GM19468 (cell line): ENCODE data around the gene RFTN1.

ENCODE experiments used
- ATAC-seq: cut with Tn5 transposase; IDR thresholded peaks from one replicate; pipeline ENCODE4 v1.9.1; 2021; ENCODE audit warnings: mild to moderate bottlenecking, moderate library complexity, moderate number of reproducible peaks; ENCODE audit not compliant: unreplicated experiment; ENCODE audit errors: extremely low read depth

RFTN1 gene

DNA sequence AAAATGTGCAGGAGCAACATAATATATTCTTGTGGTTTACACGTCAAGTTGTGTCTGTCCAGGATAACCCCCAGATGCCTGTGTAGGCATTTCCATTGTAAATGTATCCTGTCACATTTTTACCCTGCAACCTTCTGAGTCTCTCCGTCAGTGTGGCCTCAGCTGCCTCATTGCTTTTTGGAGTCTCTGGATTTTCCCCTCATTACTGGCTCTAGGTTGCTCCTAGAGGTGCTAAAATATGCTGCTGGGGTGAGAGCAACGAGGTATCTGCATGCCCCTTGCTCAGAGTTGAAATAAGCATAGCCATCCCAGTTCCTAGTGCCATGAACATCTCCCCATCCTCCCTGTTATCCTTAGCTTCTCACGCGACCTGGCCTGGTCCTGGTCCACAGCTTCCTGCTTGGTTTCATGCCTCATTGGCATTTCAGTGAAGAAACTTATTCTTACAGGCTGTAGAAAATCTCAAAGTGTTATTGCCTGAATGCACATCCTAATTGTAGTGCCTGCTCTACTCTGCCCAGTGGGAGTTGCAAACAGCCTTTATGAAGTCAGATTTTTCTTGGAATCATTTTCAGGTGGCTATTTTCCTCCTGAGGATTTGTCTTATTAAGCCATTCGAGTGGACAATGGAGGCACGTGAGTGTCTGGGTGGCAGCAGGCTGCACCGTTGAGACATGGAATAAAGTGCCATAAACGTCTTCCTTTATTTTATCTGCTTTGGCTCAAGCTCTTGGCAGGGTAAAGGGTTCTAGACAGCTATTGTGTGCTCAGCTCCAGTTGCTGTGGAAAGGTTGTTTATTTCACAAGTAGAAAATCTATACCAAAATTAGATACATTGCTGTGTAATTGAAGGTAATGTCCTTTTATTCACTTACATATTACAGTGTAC lies 215.3 kb downstream of the RFTN1 start:
- ATAC-seq: no peak

- no peak for ATAC-seq
Measured at GRCh38 chr3:16295298-16295890, 218.1 kb downstream of the RFTN1 start.

DNA sequence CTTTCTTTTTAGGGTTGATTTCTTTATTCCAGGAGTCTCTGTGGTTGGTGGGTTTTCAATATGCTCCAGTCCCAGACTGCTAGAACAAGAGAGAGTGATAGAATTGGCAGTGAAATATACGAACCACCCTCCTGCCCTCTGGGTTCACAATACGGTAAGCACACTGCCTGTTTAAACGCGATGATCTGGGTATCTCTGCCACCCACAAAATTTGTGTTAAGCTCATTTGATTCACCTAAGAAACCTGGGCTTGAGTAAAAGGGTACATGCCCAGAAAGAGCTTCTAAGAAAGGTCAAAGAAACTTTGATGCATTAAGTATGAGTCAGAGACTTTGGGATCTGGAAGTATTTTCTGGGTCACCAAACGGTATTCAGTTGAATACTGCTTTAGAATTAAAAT lies 218.7 kb downstream of the RFTN1 start:
- no peak for ATAC-seq

DNA sequence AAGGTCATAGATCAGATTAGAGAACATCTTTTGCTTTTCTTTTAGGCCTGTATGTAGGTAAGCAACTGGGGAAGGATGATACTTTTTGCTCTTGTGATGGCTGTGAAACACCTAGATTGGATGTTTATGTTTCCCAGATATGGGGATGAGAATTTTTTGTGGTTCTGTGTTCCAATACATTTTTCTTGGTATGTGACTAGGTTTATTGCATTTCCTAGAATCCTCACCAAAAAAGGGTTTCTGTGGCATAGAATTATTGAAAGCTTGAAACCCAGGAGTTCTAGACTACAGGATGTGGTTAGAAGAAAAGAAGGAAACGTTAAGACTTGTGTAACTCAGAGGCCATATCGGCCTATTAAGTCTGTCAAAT lies 222.7 kb downstream of the RFTN1 start:
- no peak for ATAC-seq

- ATAC-seq: no peak
Measured at GRCh38 chr3:16290007-16290826, 223.3 kb downstream of the RFTN1 start.

GRCh38 chr3:16289144-16289889 lies 224.2 kb downstream of the RFTN1 start:
- ATAC-seq: no peak

GRCh38 chr3:16288664-16289063 lies 224.8 kb downstream of the RFTN1 start:
- no peak for ATAC-seq

GRCh38 chr3:16286751-16287543 lies 226.6 kb downstream of the RFTN1 start:
- no peak for ATAC-seq

DNA sequence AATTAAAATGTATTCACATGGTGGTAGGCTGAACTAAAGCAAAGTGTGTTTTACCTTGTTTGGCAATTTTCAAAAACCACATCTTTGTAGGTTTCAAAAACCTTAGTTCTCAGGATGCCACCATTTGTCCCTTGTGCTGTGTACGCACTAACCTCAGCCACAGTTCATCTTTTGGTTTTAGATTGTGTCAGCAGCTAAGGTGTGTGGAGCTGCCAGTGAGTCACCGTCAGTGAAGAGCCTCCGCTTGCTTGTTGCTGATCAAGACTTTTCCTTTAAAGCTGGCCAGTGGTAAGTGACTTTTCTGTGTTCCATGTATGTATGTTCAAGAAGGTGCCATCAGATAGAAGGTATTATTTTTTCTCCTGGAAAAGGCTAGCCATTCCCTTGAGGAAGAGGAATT lies 227.3 kb downstream of the RFTN1 start:
- ATAC-seq: no peak

- ATAC-seq: no peak
Measured at GRCh38 chr3:16284633-16285032, 228.9 kb downstream of the RFTN1 start.

- ATAC-seq: no peak
Measured at GRCh38 chr3:16280671-16281070, 232.8 kb downstream of the RFTN1 start.

- ATAC-seq: no peak
Measured at GRCh38 chr3:16279010-16279801, 234.3 kb downstream of the RFTN1 start.

DNA sequence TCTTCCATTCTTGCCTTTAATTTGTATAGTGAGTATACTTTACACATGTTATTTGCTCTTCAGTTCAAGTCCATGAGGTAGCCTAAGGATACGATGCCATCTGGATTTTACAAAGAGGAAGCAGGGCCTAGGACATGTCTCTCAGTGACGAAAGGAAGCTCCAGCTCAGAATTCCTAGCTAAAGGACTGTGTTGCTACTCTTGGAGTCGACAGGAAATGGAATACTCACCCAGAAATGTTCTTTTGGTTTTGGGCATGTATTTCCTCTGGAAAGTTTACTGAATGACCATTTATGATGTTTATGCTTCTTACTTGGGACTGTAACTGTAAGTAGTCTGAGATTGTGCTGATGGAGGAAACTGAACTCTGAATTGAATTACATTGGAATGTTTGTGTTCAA lies 236.0 kb downstream of the RFTN1 start:
- ATAC-seq: no peak

- no peak for ATAC-seq
Measured at GRCh38 chr3:16273867-16274266, 239.6 kb downstream of the RFTN1 start.

DNA sequence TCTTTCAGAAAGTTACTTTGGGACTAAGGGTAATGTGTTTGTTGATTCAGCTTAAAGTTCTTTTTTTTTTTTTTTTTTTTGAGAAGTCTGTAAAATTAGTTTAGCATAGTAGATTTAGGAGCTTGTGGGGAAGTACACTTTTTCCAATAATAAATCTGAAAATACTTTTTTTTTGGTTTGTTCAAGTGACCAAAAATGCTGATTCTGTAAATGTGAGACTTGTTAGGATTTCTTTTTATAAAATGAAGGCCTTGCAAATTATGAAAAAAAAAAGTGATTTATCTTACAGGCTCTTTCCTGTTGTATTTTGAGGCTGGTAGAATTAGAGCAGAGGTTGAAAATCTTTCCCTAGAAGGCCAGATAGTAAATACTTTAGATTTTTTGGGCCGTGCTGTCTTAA lies 240.9 kb downstream of the RFTN1 start:
- no peak for ATAC-seq

DNA sequence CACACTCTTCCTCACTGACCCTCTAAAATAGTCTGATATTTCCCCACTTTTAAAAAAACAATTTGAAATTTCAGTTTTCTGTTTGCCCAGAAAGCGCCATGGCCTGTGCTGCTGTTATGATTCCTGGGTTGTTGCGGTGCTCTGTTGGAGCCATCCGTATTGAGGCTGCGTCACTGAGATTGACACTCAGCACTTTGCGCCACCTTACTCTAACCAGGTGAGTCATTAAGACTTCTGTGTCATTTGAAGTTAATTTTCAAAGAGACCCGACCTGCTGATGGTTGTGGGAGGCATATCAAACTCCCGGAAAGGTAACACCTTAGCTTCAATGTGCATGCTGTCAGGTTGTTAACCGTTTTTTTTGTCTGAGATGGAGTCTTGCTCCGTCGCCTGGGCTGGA lies 242.6 kb downstream of the RFTN1 start:
- ATAC-seq: no peak

GRCh38 chr3:16266714-16267113 lies 246.8 kb downstream of the RFTN1 start:
- ATAC-seq: no peak
